Ammon's horn (tissue), 1 donor: ENCODE measurements around the gene ITM2C.

Experiments used
- DNase-seq: peaks from one replicate; pipeline ENCODE4 v3.0.0-alpha.2; 2016; ENCODE audit warnings: low spot score

The ITM2C gene

GRCh38 chr2:230864605-230865306, at the start of gene ITM2C:
Gene ITM2C, plus strand, starts transcription at chr2:230864942. Its CDS starts 84 bp downstream, at chr2:230865026.
- DNase-seq: peak; percentile 78

- no peak for DNase-seq
Observed at GRCh38 chr2:230815088-230815487, 49.7 kb upstream of the ITM2C start.

- no peak for DNase-seq
Observed at GRCh38 chr2:230816735-230817134, 48.0 kb upstream of the ITM2C start.

- DNase-seq: no peak
Observed at GRCh38 chr2:230819433-230819832, 45.3 kb upstream of the ITM2C start.

GRCh38 chr2:230821261-230821990, 43.3 kb upstream of the ITM2C start:
- DNase-seq: no peak

GRCh38 chr2:230821991-230822520, 42.7 kb upstream of the ITM2C start:
- no peak for DNase-seq

- no peak for DNase-seq
Observed at GRCh38 chr2:230823264-230823964, 41.3 kb upstream of the ITM2C start.

- peak; percentile 87 for DNase-seq
Observed at GRCh38 chr2:230824406-230824978, 40.2 kb upstream of the ITM2C start.

- DNase-seq: no peak
Observed at GRCh38 chr2:230825354-230825753, 39.4 kb upstream of the ITM2C start.

GRCh38 chr2:230827774-230828271, 36.9 kb upstream of the ITM2C start:
- DNase-seq: no peak

- no peak for DNase-seq
Observed at GRCh38 chr2:230828272-230828961, 36.3 kb upstream of the ITM2C start.

GRCh38 chr2:230829293-230829692, 35.4 kb upstream of the ITM2C start:
- DNase-seq: no peak

GRCh38 chr2:230829959-230830358, 34.8 kb upstream of the ITM2C start:
- no peak for DNase-seq

- no peak for DNase-seq
Observed at GRCh38 chr2:230830428-230830827, 34.3 kb upstream of the ITM2C start.

GRCh38 chr2:230840301-230840700, 24.4 kb upstream of the ITM2C start:
- DNase-seq: no peak

GRCh38 chr2:230842473-230842872, 22.3 kb upstream of the ITM2C start:
- DNase-seq: no peak

- DNase-seq: no peak
Observed at GRCh38 chr2:230843132-230843531, 21.6 kb upstream of the ITM2C start.

- no peak for DNase-seq
Observed at GRCh38 chr2:230846360-230846759, 18.4 kb upstream of the ITM2C start.

- peak; percentile 76 for DNase-seq
Observed at GRCh38 chr2:230847883-230848388, 16.8 kb upstream of the ITM2C start.

- DNase-seq: no peak
Observed at GRCh38 chr2:230849633-230850357, 14.9 kb upstream of the ITM2C start.

GRCh38 chr2:230850358-230850658, 14.4 kb upstream of the ITM2C start:
- DNase-seq: no peak
